ENCODE results near the gene APOBR.
"Not testable (repeated sequence)": the region's sequence is repeated elsewhere in the genome, so short reads cannot be mapped to it uniquely, and the experiment has no call there.

The APOBR gene

GRCh38 chr16:28494121-28494851, at the start of gene APOBR:
APOBR (plus strand) TSS chr16:28494643; CDS start chr16:28494682, 39 bp downstream.
- DNase-seq = no peak

- DNase-seq = not testable (repeated sequence)
These were observed 48.1 kb upstream of the APOBR start for GRCh38 chr16:28446388-28446787.

GRCh38 chr16:28447081-28447480, 47.4 kb upstream of the APOBR start:
- DNase-seq = not testable (repeated sequence)

GRCh38 chr16:28473714-28474265, 20.7 kb upstream of the APOBR start:
- no peak for DNase-seq

- DNase-seq = no peak
These were observed 19.2 kb upstream of the APOBR start for GRCh38 chr16:28475221-28475620.

GRCh38 chr16:28477311-28477920, 17.0 kb upstream of the APOBR start:
- DNase-seq = no peak

GRCh38 chr16:28478506-28479180, 15.8 kb upstream of the APOBR start:
- DNase-seq = no peak

GRCh38 chr16:28482026-28482425, 12.4 kb upstream of the APOBR start:
- no peak for DNase-seq

- DNase-seq = not testable (repeated sequence)
These were observed 11.1 kb upstream of the APOBR start for GRCh38 chr16:28483361-28483760.

GRCh38 chr16:28486266-28486665, 8.2 kb upstream of the APOBR start:
- no peak for DNase-seq

- DNase-seq = peak; percentile 79
These were observed 3.0 kb upstream of the APOBR start for GRCh38 chr16:28491230-28491969.

GRCh38 chr16:28491970-28492474, 2.4 kb upstream of the APOBR start, which contains the start of gene CLN3:
CLN3 (minus strand) TSS chr16:28492074; CDS start chr16:28491759, 315 bp downstream.
- DNase-seq = peak; percentile 90

GRCh38 chr16:28492511-28492910, 1.9 kb upstream of the APOBR start:
- no peak for DNase-seq

GRCh38 chr16:28495098-28495793, 803 bp downstream of the APOBR start:
- DNase-seq = no peak

- DNase-seq = no peak
These were observed 1.6 kb downstream of the APOBR start for GRCh38 chr16:28495795-28496749.

- DNase-seq = no peak
These were observed 2.4 kb downstream of the APOBR start for GRCh38 chr16:28496844-28497243.

- DNase-seq = no peak
These were observed 2.9 kb downstream of the APOBR start for GRCh38 chr16:28497386-28497785.

GRCh38 chr16:28497861-28498599, 3.6 kb downstream of the APOBR start:
- no peak for DNase-seq

- DNase-seq = no peak
These were observed 4.4 kb downstream of the APOBR start for GRCh38 chr16:28498666-28499381.
